Measurements from ENCODE around the gene ALG6. TPM values are rescaled to one million over a fixed set of nuclear protein-coding genes. Genes with fewer than 3 reads are reported as not detected.

ALG6 gene
- total and polyA plus RNA-seq, 7 donors, result 3.3 to 6.9 (median 4.2) TPM

DNA sequence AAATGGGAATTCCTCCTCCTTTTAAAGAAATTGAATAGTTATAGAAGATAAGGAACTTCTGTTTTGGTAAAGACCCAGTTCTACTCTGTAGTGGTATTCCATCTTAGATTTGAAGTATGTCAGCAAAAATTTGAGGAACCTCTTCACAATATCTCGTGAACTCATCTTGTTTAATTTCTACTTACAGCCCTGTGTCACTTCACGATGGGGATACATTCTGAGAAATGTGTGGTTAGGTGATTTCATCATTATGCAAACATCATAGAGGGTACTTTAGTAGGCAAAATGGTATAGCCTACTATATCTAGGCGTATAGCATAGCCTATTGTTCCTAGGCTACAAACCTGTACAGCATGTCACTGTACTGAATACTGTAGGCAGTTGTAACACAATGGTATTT is 36.0 kb downstream of the ALG6 start:
- Histone ChIP-seq H3K4me3 (no peak overlapping the region), H3K27ac (no peak overlapping the region), H3K9me3 (no peaks in the 10 kb centered on the region), H3K4me1 (no peaks in the 10 kb centered on the region), H3K36me3 (ENCODE audit: insufficient read depth in 1 of 2, low read depth in 1 of 2) (peaks cover 0 to 41% of the 10 kb centered on the region in 2 donors), H3K27me3 (ENCODE audit: insufficient read depth in 3 of 3, low read length in 2 of 3) (no peaks in the 10 kb centered on the region)
- ATAC-seq (no peak), DNase-seq (no peak)
- WGBS, 3 donors, result 62 to 75% (median 63%) methylated on average over 3 of the region's 3 CpGs
- TF ChIP-seq, protein P1, sequence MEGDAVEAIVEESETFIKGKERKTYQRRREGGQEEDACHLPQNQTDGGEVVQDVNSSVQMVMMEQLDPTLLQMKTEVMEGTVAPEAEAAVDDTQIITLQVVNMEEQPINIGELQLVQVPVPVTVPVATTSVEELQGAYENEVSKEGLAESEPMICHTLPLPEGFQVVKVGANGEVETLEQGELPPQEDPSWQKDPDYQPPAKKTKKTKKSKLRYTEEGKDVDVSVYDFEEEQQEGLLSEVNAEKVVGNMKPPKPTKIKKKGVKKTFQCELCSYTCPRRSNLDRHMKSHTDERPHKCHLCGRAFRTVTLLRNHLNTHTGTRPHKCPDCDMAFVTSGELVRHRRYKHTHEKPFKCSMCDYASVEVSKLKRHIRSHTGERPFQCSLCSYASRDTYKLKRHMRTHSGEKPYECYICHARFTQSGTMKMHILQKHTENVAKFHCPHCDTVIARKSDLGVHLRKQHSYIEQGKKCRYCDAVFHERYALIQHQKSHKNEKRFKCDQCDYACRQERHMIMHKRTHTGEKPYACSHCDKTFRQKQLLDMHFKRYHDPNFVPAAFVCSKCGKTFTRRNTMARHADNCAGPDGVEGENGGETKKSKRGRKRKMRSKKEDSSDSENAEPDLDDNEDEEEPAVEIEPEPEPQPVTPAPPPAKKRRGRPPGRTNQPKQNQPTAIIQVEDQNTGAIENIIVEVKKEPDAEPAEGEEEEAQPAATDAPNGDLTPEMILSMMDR (IDR thresholded peaks at IDR 0.05), result no peak
- intact Hi-C loops (cut with DNase I), result no loop called here

DNA sequence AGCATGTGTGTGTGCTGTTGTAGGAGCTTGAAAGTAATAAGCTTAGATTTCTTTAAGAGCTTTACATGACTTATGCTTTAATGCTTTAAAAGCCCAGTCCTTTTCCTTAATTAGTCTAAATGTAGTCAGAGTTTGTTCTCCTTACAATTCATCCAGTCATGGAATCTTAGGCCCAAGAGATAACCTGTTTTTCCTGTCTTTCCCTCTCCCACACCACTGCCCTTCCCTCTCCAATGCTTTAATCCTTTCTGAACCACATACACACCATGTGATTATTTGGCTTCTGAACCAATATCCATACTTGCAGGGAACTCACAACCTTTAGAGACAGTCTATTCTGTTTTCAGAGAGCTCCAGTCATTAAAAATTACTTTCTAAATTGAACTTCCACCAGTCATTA is 37.6 kb downstream of the ALG6 start:
- no peak for ATAC-seq
- H3K27me3 ChIP-seq (ENCODE audit: insufficient read depth in 3 of 3, low read length in 2 of 3), result no peaks in the 10 kb centered on the region
- no peak for DNase-seq
- peaks cover 0 to 39% of the 10 kb centered on the region in 2 donors for H3K36me3 ChIP-seq (ENCODE audit: insufficient read depth in 1 of 2, low read depth in 1 of 2)
- H3K9me3 ChIP-seq, result no peaks in the 10 kb centered on the region
- H3K4me1 ChIP-seq, result no peaks in the 10 kb centered on the region
- H3K4me3 ChIP-seq, result no peak overlapping the region
- TF ChIP-seq, protein P1 (IDR thresholded peaks at IDR 0.05), result no peak
- intact Hi-C loops (cut with DNase I), result no loop called here
- no peak overlapping the region for H3K27ac ChIP-seq

DNA sequence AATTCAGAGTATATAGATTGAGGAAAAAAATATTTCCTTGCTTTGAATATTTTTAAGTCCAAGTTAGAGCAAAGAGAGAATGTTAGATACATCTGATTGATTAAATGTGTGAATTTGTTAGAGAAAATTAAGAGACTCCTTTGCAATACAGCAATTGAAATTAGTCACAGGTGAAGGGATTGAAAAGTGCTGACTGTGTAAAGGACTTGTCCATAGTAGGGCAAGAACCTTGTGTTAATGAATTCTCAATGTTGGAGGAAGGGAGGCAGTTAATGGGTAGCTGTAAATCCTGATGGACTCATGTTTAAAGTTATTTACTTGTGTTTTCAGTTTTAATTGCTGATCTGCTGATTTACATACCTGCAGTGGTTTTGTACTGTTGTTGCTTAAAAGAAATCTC is 38.6 kb downstream of the ALG6 start:
- TF ChIP-seq, protein P1 (IDR thresholded peaks at IDR 0.05), result no peak
- Histone ChIP-seq H3K27me3 (ENCODE audit: insufficient read depth in 3 of 3, low read length in 2 of 3) (no peaks in the 10 kb centered on the region), H3K9me3 (no peaks in the 10 kb centered on the region), H3K4me3 (no peak overlapping the region), H3K4me1 (no peaks in the 10 kb centered on the region), H3K27ac (no peak overlapping the region), H3K36me3 (ENCODE audit: insufficient read depth in 1 of 2, low read depth in 1 of 2) (peaks cover 0 to 39% of the 10 kb centered on the region in 2 donors)
- no peak for DNase-seq
- intact Hi-C loops (cut with DNase I), result no loop called here
- ATAC-seq, result no peak

DNA sequence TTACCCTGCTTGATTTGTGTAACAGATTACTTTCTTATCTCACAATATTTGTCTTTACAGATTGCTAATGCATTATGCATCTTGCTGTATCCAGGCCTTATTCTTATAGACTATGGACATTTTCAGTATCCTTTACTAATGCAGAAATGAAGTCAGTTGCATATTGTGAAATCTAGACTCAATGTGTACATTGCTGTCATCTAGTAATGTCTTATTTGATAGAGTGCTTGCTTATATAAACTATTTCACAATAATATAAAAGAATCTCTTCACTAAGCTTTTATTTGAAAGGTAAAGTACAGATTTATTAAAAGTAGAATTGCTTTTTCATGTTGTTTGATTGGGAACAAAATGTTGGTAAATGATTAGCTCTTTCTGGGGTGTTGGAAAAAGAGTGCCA is 39.6 kb downstream of the ALG6 start:
- peaks cover 0 to 44% of the 10 kb centered on the region in 2 donors for H3K36me3 ChIP-seq (ENCODE audit: insufficient read depth in 1 of 2, low read depth in 1 of 2)
- no peak for ATAC-seq
- H3K9me3 ChIP-seq, result no peaks in the 10 kb centered on the region
- H3K27ac ChIP-seq, result no peak overlapping the region
- H3K4me1 ChIP-seq, result no peaks in the 10 kb centered on the region
- no peak for DNase-seq
- TF ChIP-seq, protein P1 (IDR thresholded peaks at IDR 0.05), result no peak
- H3K27me3 ChIP-seq (ENCODE audit: insufficient read depth in 3 of 3, low read length in 2 of 3), result no peaks in the 10 kb centered on the region
- no peak overlapping the region for H3K4me3 ChIP-seq
- intact Hi-C loops (cut with DNase I), result no loop called here

DNA sequence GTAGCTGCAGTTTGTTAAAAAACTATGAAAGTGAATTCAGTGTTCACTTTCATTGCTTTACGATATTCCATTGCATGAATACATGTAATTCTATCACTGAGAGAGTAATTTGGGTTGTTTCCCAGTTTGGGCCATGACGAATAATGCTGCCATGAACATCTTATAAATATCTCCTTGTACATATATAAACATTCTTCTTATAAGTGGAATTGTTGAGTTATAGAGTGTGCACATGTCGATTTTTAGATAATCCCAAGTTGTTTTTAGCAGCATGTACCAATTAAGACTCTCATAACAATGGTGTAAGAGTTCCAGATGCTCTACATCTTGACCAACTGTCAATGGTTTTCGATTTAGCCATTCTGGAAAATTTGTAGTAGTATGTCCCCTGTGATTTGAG is 40.9 kb downstream of the ALG6 start:
- 76 to 91% (median 85%) methylated on average over 4 of the region's 4 CpGs for WGBS, 3 donors

More for the DNA sequence above, 40.9 kb downstream of the ALG6 start:
- DNase-seq (no peak), ATAC-seq (no peak)
- no peaks in the 10 kb centered on the region for H3K4me1 ChIP-seq
- H3K4me3 ChIP-seq, result no peak overlapping the region
- TF ChIP-seq, protein P1 (IDR thresholded peaks at IDR 0.05), result no peak
- H3K27ac ChIP-seq, result no peak overlapping the region
- intact Hi-C loops (cut with DNase I), result no loop called here
- peaks cover 0 to 54% of the 10 kb centered on the region in 2 donors for H3K36me3 ChIP-seq (ENCODE audit: insufficient read depth in 1 of 2, low read depth in 1 of 2)
- H3K27me3 ChIP-seq (ENCODE audit: insufficient read depth in 3 of 3, low read length in 2 of 3), result no peaks in the 10 kb centered on the region
- H3K9me3 ChIP-seq, result no peaks in the 10 kb centered on the region

Data from psoas muscle (tissue), 8 donors.